CMK (cell line): Measurements from ENCODE around the gene DDX18.

Experiments
- DNase-seq: peaks from one replicate; pipeline ENCODE4 v3.0.0-alpha.2; 2010; ENCODE audit warnings: low read depth

DDX18 gene

DNA sequence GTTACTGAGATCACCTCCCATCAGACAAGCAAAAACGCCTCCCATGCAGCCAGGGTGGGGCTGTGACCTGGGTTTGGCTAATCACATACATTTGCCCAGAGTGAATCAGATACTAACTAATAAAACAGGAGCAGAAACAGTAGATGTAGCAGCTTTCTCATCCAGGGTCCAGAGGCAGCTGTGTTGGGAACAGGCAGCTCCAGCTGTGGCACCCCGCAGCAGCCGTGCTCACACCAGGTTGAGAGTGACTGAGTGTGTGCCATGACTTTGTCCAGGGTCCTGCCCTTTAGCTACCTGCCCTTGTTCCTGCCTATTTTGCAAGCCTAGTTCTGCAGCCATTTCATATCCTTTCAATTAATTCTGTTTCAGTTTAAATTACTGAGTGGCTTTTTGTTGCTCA lies 20.5 kb downstream of the DDX18 start:
- no peak for DNase-seq

DNA sequence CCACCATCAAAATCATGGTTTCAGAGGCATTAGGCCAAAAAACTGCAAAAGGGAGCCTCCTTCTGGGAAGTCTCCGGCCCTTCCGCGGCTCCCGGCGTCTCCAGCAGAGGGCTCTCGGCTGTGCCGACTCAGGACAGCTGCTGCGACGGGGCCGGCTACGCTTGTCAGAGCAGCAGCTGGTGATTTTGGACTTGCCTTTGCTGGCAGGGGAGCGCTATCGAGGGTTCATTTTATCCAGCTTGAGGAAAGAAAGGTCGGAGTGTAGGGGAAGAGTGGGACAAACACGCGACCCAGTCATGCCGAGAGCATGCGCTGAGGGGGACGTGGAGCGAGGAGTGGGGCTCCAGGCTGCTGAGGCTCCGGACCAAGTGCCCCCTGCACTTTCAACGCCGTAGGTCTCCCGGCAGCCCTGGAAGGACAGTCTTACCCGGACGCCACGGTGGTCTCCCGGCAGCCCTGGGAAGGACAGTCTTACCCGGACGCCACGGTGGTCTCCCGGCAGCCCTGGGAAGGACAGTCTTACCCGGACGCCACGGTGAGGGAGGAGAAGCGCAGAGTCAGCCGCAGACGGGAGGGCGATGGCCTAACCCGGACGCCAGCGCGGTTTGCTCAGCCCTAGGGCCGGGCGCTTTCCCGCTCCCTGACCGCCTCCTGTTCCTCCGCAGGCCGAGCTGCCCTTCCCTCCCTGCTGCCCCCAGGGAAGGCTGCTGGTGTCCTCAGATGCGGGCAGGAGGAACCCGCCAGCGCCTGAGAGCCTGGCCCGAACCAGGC lies 21.7 kb downstream of the DDX18 start:
- no peak for DNase-seq

DNA sequence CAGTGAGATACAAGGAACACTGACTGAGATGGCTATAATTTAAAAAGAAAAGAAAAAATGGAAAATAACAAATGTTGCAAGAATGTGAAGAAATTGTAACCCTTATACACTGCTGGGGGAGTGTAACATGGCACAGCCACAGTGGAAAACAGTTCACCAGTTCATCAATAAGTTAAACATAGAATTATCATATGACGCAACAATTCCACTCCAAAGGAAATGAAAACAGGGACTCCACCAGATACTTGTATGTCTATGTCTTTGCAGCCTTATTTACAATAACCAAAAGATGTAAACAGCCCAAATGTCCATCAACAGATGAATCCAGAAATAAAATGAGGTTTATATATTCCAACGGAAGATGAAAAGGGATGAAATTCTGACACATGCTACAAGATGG lies 30.8 kb downstream of the DDX18 start:
- DNase-seq, result no peak

GRCh38 chr2:117850015-117850414 lies 35.5 kb downstream of the DDX18 start:
- DNase-seq, result no peak

DNA sequence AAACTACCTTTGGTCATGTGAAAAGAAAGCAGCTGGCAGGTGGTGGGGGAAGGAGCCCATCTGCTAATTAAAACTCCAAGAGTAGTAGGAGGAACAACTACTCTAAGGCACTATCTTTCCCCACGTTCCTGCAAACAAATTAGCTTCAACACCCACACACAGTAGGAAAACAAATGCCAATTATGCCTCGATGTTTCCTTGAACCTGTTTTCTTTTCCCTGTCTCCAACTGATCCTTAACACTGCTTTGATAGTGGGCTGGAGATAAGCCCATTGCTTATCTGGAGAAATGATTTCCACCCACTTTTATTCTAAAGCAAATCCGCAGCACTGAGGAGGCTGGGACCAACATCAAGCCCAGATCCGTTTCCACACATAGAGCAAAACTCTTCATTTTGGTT lies 36.0 kb downstream of the DDX18 start:
- no peak for DNase-seq

- no peak for DNase-seq
These were observed 37.5 kb downstream of the DDX18 start for GRCh38 chr2:117851969-117852368.

DNA sequence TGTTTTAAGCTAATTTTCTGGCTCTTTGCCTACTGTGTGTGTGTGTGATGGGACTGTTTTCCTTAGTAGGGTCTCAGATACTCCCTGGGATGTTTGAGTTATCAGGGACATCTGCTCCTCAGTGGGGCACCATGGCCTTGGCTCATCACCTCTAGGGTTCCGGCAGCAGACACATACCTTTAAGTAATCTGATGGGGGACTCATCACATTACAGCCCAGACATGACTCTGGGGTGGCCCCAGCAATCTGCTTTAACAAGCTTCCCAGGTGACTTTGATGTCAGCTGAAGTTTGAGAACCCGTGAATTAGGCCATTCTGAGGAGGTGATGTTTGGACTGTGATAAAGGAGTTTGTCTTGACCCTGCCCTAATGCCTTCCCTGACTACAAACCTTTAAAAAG lies 38.8 kb downstream of the DDX18 start:
- DNase-seq, result no peak

DNA sequence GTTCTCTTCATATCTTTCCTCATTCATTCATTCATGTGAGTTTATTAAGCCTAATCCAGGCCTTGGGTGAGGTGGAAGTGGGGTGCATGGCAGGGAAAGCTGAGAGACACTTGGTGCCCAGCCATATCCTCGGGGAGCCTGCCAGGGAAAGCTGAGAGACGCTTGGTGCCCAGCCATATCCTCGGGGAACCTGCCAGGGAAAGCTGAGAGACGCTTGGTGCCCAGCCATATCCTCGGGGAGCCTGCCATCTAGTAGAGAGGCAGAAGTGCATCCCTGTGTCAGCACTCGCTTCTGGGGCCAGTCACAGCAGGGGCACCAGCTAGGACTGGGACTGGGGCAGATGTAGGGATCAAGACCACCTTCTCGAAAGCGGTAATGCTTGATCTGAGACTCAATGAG lies 39.4 kb downstream of the DDX18 start:
- no peak for DNase-seq

GRCh38 chr2:117854610-117855009 lies 40.1 kb downstream of the DDX18 start:
- no peak for DNase-seq

DNA sequence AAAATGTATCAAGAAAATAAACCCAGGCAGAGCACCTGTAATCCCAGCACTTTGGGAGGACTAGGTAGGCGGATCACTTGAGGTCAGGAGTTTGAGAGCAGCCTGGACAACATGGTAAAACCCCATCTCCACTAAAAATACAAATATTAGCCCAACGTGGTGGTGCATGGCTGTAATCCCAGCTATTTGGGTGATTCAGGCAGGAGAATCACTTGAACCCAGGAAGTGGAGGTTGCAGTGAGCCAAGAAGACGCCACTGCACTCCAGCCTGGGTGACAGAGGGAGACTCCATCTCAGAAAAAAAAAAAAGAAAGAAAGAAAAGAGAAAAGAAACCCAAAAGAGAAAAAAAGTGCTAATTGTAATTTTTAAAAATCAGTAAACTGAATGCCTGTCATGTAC lies 41.4 kb downstream of the DDX18 start:
- no peak for DNase-seq

DNA sequence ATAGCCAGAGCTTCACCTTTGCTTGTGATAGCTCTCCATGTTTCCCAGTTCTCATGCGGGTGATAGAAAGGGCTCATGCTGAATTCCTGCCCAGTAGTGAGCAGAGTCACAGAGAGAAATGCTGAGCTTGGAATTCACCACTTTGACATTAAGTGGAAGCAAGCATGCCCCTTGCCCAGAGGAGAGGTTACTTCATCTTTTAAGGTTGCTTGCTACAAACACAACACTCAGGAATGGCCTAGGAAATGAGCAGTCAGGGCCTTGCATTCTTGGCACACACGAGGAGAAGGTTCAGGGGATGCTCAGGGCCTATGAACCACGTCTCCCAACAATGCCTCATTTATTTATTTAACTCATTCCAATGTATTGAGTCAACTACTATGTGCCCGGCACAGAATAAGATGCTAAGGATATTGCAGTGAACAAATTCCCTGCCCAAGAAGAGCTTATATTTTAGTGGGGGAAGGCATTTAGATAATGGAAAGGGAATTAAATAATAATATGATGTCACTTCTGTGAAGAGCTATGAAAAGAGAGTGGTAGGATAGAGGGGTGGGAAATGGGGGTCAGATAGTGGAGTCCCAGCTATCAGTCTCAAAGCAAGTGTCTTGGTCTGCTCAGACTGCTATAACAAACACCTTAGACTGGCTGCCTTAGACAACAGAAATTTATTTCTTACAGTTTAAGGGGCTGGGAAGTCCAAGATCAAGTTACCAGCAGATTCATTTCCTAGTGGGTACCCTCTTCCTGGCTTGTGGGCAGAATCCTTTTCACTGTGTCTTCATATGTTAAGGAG lies 42.1 kb downstream of the DDX18 start:
- no peak for DNase-seq

DNA sequence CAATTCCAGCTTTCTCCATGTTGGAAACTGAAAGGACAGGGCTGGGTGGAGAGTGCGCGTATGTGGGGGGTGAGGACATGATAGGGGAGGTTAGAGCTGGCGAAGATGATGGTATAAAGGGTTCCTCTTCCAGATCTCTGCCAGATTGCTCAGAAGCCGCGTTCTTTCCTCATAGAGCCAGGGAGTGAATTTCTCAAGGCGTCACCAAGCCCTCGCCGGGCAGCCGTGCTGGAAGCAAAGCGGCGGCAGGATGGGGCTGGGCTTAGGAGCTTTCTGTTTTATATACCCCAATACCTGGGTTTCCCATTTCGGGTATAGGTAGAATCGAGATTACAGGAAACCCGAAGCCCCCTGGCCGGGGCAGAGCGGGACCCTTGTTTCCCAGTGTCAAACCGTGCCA lies 43.8 kb downstream of the DDX18 start:
- DNase-seq, result no peak

- DNase-seq, result no peak
These were observed 44.5 kb downstream of the DDX18 start for GRCh38 chr2:117858892-117859531.

DNA sequence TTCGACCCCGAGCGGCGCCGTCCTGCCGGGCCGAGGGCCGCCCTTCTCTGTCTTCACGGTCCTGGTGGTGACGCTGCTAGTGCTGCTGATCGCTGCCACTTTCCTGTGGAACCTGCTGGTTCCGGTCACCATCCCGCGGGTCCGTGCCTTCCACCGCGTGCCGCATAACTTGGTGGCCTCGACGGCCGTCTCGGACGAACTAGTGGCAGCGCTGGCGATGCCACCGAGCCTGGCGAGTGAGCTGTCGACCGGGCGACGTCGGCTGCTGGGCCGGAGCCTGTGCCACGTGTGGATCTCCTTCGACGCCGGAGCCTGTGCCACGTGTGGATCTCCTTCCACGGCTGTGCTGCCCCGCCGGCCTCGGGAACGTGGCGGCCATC lies 45.0 kb downstream of the DDX18 start:
- DNase-seq, result no peak

GRCh38 chr2:117859924-117860647 lies 45.6 kb downstream of the DDX18 start:
- no peak for DNase-seq

DNA sequence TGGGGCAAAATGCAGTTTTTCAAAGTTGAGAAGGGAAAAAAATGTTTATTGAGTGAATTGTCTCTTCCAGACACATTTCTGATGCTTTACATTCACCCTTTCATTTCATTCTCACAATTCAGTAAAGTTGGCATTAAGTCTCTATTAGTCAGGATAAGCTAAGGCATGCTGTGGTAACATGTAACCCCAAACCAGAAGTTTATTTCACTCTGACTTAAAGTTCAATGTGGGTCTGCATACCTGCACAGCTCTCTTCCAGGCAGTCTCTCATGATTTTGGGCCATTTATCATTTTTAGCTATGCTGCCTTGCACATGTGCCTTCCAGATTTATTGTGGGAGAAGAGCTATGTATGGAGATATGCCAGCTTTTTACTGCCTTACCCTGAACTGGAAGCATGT lies 48.0 kb downstream of the DDX18 start:
- DNase-seq, result no peak

DNA sequence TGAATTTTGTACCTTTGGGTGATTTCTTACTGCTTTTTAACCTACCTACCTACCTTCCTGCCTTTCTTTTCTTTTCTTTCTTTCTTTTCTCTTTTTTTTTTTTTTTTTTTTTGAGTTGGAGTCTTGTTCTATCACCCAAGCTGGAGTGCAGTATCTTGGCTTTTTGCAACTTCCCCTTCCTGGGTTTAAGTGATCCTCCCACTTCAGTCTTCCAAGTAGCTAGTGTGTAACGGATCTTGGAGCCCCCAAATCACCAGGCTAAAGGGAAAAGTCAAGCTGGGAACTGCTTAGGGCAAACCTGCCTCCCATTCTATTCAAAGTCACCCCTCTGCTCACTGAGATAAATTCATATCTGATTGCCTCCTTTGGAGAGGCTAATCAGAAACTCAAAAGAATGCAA lies 61.3 kb downstream of the DDX18 start:
- DNase-seq, result peak; percentile 18

DNA sequence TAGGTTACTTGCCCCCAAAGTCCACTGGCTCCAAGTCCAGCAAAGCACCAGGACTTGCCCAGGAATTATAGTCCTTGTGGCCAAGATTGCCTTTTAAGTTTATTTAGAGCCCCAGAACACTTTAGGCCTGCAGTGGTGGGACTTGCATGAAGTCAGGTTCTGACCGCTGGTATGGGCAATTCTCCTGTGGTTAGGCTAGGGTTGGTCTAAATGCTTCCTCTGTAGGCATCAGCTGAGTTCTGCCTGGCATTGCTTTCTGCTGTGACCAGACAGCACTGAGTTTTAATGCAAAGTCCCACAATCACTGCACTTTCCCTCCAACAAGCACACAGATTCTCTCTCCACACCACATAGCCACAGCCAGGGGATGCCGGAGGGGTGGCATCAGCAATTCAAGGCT lies 64.5 kb downstream of the DDX18 start:
- no peak for DNase-seq
